HG03342 (cell line): ENCODE measurements around the gene MATN4.

Source experiments
- ATAC-seq: cut with Tn5 transposase; IDR thresholded peaks from one replicate; pipeline ENCODE4 v1.9.1; 2021; ENCODE audit warnings: mild to moderate bottlenecking, moderate library complexity; ENCODE audit not compliant: unreplicated experiment

MATN4 gene

GRCh38 chr20:45341579-45341938 is 33.5 kb upstream of the MATN4 start:
- ATAC-seq: no peak

GRCh38 chr20:45340951-45341350 is 32.9 kb upstream of the MATN4 start:
- no peak for ATAC-seq

GRCh38 chr20:45340236-45340847 is 32.2 kb upstream of the MATN4 start:
- ATAC-seq: no peak

GRCh38 chr20:45339799-45340198 is 31.7 kb upstream of the MATN4 start:
- ATAC-seq: no peak

- no peak for ATAC-seq
Measured at GRCh38 chr20:45339084-45339483, 31.0 kb upstream of the MATN4 start.

- ATAC-seq: no peak
Measured at GRCh38 chr20:45338121-45339030, 30.3 kb upstream of the MATN4 start.

GRCh38 chr20:45337367-45338120 is 29.4 kb upstream of the MATN4 start:
- ATAC-seq: no peak

- ATAC-seq: no peak
Measured at GRCh38 chr20:45336530-45337366, 28.6 kb upstream of the MATN4 start.

GRCh38 chr20:45330476-45330875 is 22.4 kb upstream of the MATN4 start:
- no peak for ATAC-seq

- no peak for ATAC-seq
Measured at GRCh38 chr20:45329497-45330319, 21.6 kb upstream of the MATN4 start.

- no peak for ATAC-seq
Measured at GRCh38 chr20:45328451-45328850, 20.4 kb upstream of the MATN4 start.

- ATAC-seq: no peak
Measured at GRCh38 chr20:45325371-45325770, 17.3 kb upstream of the MATN4 start.

GRCh38 chr20:45323731-45324130 is 15.6 kb upstream of the MATN4 start:
- ATAC-seq: no peak

- no peak for ATAC-seq
Measured at GRCh38 chr20:45322952-45323383, 14.9 kb upstream of the MATN4 start.

GRCh38 chr20:45320948-45321595 is 13.0 kb upstream of the MATN4 start:
- ATAC-seq: no peak

GRCh38 chr20:45318948-45319347 is 10.8 kb upstream of the MATN4 start:
- ATAC-seq: no peak

GRCh38 chr20:45318386-45318939 is 10.4 kb upstream of the MATN4 start:
- ATAC-seq: no peak

- ATAC-seq: no peak
Measured at GRCh38 chr20:45317826-45318225, 9.7 kb upstream of the MATN4 start.
